Fibroblast of lung (primary cell): ENCODE measurements around the gene CDKAL1.

Experiments used
- EZH2 ChIP-seq: IDR thresholded peaks from 2 replicates; pipeline ENCODE4 v1.5.1; 2012; ENCODE audit warnings: low read length, control low read depth, mild to moderate bottlenecking; ENCODE audit errors: missing control alignments
- TF ChIP-seq, protein P1 (sequence below), 2 donors: IDR thresholded peaks in 1 of 2; conservative IDR thresholded peaks in 1 of 2; 1 replicate in 1 of 2; 2 replicates in 1 of 2; pipeline ENCODE4 v1.5.1; 2011 to 2012; ENCODE audit warnings: low read length in 2 of 2, control low read depth in 1 of 2, inconsistent platforms in 1 of 2, low read depth in 1 of 2, mild to moderate bottlenecking in 1 of 2

DNA sequence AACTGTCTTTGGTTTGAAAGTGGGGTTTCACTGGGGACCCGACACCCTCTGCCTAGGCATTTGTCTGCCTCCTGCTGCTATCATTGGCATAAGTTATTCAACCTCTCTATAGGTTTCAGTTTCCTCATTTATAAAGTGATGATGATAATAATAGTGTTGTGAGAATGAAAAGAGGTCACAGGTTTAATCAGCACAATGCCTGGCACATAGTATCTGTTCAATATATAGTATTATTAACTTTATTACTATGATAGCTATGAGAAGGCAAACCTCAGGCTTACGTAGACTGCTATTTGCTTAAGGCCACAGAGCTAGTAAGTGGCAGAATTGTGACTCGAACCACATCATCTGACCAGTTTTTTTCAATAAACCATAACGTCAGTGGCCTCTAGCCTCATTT lies 256.8 kb downstream of the CDKAL1 start:
- TF ChIP-seq EZH2 = no peak
- TF ChIP-seq, protein P1, sequence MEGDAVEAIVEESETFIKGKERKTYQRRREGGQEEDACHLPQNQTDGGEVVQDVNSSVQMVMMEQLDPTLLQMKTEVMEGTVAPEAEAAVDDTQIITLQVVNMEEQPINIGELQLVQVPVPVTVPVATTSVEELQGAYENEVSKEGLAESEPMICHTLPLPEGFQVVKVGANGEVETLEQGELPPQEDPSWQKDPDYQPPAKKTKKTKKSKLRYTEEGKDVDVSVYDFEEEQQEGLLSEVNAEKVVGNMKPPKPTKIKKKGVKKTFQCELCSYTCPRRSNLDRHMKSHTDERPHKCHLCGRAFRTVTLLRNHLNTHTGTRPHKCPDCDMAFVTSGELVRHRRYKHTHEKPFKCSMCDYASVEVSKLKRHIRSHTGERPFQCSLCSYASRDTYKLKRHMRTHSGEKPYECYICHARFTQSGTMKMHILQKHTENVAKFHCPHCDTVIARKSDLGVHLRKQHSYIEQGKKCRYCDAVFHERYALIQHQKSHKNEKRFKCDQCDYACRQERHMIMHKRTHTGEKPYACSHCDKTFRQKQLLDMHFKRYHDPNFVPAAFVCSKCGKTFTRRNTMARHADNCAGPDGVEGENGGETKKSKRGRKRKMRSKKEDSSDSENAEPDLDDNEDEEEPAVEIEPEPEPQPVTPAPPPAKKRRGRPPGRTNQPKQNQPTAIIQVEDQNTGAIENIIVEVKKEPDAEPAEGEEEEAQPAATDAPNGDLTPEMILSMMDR (conservative IDR thresholded peaks at IDR 0.05 in 1 of 2, IDR thresholded peaks at IDR 0.05 in 1 of 2; ENCODE audit: low read depth in 1 of 2, low read length in 2 of 2) = no peak
